ENCODE data around the gene DIPK1C. TPM values are rescaled to one million over a fixed set of nuclear protein-coding genes. Genes with fewer than 3 reads are reported as not detected.
A peak's percentile ranks its signal among the peaks of the same experiment; 100 is the strongest.

The DIPK1C gene
- total and polyA plus RNA-seq, 10 of the 15 experiments (the other 5 are each of a cell fraction or from before 2014, with no cell fraction given), result not detected

DNA sequence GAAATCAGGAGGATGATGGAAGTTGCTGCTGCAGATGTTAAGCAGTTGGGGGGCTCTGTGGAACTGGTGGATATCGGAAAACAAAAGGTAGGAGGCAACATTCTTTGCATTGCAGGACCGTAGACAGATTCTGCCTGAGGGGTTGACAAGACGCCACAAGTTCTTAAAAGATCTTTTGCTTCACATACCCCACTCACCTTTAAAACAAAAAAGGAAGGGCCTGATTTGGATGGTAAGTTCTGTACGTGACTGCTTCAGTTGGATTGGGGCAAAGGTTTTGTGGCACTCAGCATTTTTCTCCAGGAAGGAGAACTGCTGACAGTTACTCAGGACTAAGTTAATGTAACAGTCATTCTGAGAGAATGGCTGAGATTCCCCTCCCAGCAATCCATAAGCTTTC, 44.3 kb upstream of the DIPK1C start:
- WGBS (ENCODE audit: insufficient coverage, insufficient replicate concordance, low lambda C conversion rate, missing lambda C conversion rate), result 77% methylated on average over 4 of the region's 4 CpGs
- SMC1A ChIA-PET (ENCODE audit: uncharacterized antibody, unreplicated experiment), result no interaction called here
- in situ Hi-C loops (cut with MboI) (no loop called here), intact Hi-C loops (cut with micrococcal nuclease; ENCODE audit: unreplicated experiment) (no loop called here)
- no peak for TF ChIP-seq MTA3 (IDR thresholded peaks at IDR 0.05; ENCODE audit: borderline replicate concordance, low read length)
- TF ChIP-seq NR2F1 (conservative IDR thresholded peaks at IDR 0.05), result no peak
- no peak for TF ChIP-seq EED (IDR thresholded peaks at IDR 0.05; ENCODE audit: low read depth)
- TF ChIP-seq, protein P1, sequence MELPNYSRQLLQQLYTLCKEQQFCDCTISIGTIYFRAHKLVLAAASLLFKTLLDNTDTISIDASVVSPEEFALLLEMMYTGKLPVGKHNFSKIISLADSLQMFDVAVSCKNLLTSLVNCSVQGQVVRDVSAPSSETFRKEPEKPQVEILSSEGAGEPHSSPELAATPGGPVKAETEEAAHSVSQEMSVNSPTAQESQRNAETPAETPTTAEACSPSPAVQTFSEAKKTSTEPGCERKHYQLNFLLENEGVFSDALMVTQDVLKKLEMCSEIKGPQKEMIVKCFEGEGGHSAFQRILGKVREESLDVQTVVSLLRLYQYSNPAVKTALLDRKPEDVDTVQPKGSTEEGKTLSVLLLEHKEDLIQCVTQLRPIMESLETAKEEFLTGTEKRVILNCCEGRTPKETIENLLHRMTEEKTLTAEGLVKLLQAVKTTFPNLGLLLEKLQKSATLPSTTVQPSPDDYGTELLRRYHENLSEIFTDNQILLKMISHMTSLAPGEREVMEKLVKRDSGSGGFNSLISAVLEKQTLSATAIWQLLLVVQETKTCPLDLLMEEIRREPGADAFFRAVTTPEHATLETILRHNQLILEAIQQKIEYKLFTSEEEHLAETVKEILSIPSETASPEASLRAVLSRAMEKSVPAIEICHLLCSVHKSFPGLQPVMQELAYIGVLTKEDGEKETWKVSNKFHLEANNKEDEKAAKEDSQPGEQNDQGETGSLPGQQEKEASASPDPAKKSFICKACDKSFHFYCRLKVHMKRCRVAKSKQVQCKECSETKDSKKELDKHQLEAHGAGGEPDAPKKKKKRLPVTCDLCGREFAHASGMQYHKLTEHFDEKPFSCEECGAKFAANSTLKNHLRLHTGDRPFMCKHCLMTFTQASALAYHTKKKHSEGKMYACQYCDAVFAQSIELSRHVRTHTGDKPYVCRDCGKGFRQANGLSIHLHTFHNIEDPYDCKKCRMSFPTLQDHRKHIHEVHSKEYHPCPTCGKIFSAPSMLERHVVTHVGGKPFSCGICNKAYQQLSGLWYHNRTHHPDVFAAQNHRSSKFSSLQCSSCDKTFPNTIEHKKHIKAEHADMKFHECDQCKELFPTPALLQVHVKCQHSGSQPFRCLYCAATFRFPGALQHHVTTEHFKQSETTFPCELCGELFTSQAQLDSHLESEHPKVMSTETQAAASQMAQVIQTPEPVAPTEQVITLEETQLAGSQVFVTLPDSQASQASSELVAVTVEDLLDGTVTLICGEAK (IDR thresholded peaks at IDR 0.05; ENCODE audit: borderline replicate concordance), result no peak
- no peak for TF ChIP-seq RCOR1 (conservative IDR thresholded peaks at IDR 0.05; ENCODE audit: low read depth, low read length)
- no peak for TF ChIP-seq CHD1 (IDR thresholded peaks at IDR 0.05; ENCODE audit: low read depth, low read length)
- peak overlapping the region; percentile 80 for H3K4me3 ChIP-seq
- RAD21 ChIA-PET (ENCODE audit: unreplicated experiment), result no interaction called here
- H3K27ac ChIP-seq (ENCODE audit: control insufficient read depth, insufficient read depth), result peak overlapping the region; percentile 88
- H3K27me3 ChIP-seq (replicated peaks in 1 of 2; ENCODE audit: control insufficient read depth in 2 of 2, insufficient read depth in 2 of 2, low read length in 1 of 2), result no peaks in the 10 kb centered on the region
- DNase-seq (ENCODE audit: low read depth, low spot score) (no peak), FAIRE-seq (no peak), ATAC-seq (no peak)
- H3K4me2 ChIP-seq (ENCODE audit: control insufficient read depth, insufficient read depth), result peak overlapping the region; percentile 98
- H4K20me1 ChIP-seq (ENCODE audit: control insufficient read depth, insufficient read depth), result no peaks in the 10 kb centered on the region
- H2AFZ ChIP-seq (ENCODE audit: control insufficient read depth, low read depth, low read length), result no peak overlapping the region
- H3K79me2 ChIP-seq (ENCODE audit: control insufficient read depth, insufficient read depth, low read length), result peaks cover 58% of the 10 kb centered on the region
- peak overlapping the region; percentile 60 for H3K9ac ChIP-seq (ENCODE audit: control insufficient read depth, insufficient read depth, low read length)
- POLR2A ChIA-PET, result no interaction called here
- peaks cover 18% of the 10 kb centered on the region for H3K4me1 ChIP-seq (ENCODE audit: control insufficient read depth, insufficient read depth, low read length)
- BruUV-seq (replicated peaks), result no TSS peak
- H3K36me3 ChIP-seq (ENCODE audit: control insufficient read depth in 2 of 2, insufficient read depth in 2 of 2, low read length in 1 of 2), result peaks cover 7 to 20% of the 10 kb centered on the region in 2 experiments; a peak in 3 of 4 replicates
- CTCF ChIA-PET, result no interaction called here
- no peaks in the 10 kb centered on the region for H3K9me3 ChIP-seq (replicated peaks; ENCODE audit: control insufficient read depth, insufficient read depth, low read length)
